ENCODE data around the gene ZGPAT. TPM values are rescaled to one million over a fixed set of nuclear protein-coding genes. Genes with fewer than 3 reads are reported as not detected.
A peak's percentile ranks its signal among the peaks of the same experiment; 100 is the strongest.

Gene ZGPAT
- total RNA-seq, 1 donor = 11.8 TPM

DNA sequence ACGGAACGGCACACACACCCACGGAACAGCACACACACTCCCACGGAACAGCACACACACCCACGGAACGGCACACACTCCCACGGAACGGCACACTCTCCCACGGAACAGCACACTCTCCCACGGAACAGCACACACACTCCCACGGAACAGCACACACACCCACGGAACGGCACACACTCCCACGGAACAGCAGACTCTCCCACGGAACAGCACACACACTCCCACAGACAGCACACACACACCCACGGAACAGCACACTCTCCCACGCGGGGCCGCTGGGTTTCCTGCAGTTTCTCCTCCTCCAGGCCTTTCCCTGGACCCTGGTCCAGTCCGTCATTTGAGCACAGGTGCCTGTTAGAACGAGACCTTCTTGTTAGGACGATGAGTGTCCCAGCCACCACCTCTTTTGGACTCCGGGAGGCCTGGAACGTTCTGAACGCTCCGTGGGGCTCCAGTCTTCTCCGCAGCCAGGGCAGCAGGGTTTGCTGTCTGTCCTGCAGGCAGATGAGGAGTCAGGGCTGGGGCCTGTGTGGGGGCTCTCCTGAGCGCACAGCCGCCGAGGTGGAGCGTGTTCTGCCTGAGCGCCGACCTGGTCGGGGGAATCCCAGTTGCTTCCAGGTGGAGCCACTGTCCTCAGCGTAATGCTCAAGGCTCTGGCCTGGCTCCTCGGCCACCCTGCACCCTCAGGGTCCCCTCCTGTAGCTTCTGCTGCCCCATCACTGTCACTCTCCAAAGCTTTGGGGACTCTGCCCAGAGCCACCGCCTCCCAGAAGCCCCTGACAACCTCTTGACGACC is 29.0 kb upstream of the ZGPAT start:
- H3K4me3 ChIP-seq (ENCODE audit: low read depth, low read length) = no peak overlapping the region
- TF ChIP-seq, protein P1, sequence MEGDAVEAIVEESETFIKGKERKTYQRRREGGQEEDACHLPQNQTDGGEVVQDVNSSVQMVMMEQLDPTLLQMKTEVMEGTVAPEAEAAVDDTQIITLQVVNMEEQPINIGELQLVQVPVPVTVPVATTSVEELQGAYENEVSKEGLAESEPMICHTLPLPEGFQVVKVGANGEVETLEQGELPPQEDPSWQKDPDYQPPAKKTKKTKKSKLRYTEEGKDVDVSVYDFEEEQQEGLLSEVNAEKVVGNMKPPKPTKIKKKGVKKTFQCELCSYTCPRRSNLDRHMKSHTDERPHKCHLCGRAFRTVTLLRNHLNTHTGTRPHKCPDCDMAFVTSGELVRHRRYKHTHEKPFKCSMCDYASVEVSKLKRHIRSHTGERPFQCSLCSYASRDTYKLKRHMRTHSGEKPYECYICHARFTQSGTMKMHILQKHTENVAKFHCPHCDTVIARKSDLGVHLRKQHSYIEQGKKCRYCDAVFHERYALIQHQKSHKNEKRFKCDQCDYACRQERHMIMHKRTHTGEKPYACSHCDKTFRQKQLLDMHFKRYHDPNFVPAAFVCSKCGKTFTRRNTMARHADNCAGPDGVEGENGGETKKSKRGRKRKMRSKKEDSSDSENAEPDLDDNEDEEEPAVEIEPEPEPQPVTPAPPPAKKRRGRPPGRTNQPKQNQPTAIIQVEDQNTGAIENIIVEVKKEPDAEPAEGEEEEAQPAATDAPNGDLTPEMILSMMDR (IDR thresholded peaks at IDR 0.05; ENCODE audit: insufficient read depth, low read length) = no peak
- no peak for DNase-seq (ENCODE audit: low read depth)

DNA sequence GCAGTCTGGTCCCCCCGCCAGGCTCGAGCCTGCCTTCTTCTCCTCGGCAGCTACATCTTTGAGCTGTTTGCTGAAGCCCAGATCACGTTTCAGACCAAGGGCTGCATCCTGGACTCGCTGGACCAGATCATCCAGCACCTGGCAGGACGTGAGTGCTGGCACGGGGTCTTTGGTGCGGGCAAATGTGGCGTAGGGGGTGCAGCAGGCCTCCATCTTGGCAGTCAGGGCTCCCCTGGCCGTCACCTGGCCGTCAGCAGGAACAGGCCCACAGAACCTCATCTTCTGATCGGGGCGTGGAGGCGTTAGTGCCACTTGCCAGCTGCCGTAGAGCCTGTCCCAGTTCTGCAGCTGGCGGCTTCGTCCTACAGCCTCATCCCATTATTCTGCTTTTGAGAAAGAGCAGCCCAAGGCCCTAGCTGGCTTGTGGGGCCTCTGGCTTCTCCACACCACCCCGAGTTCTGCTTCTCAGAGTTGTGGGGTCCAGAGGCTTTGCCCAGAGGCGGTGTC is 28.0 kb upstream of the ZGPAT start:
- no peak overlapping the region for H3K4me3 ChIP-seq (ENCODE audit: low read depth, low read length)
- TF ChIP-seq, protein P1 (IDR thresholded peaks at IDR 0.05; ENCODE audit: insufficient read depth, low read length) = no peak
- no peak for DNase-seq (ENCODE audit: low read depth)

DNA sequence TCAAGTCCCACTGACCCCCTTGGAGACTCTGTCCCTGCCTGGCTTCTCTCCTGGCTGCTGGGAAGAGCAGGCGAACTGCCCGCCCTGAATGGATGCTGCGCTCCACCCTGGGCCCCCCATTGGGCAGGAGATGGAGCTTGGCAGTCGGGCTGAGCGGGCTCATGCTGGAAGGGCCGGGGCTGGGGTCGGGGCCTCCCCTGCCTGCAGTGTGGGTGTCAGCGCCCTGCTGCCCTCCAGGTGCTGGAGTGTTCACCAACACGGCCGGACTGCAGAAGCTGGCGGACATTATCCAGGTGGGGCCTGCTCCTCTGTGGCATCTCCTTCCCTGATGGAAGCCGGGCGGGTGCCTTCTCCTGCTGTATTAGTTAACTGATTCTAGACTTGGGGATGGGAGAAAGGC is 27.4 kb upstream of the ZGPAT start:
- TF ChIP-seq, protein P1 (IDR thresholded peaks at IDR 0.05; ENCODE audit: insufficient read depth, low read length) = no peak
- H3K4me3 ChIP-seq (ENCODE audit: low read depth, low read length) = no peak overlapping the region
- DNase-seq (ENCODE audit: low read depth) = no peak

DNA sequence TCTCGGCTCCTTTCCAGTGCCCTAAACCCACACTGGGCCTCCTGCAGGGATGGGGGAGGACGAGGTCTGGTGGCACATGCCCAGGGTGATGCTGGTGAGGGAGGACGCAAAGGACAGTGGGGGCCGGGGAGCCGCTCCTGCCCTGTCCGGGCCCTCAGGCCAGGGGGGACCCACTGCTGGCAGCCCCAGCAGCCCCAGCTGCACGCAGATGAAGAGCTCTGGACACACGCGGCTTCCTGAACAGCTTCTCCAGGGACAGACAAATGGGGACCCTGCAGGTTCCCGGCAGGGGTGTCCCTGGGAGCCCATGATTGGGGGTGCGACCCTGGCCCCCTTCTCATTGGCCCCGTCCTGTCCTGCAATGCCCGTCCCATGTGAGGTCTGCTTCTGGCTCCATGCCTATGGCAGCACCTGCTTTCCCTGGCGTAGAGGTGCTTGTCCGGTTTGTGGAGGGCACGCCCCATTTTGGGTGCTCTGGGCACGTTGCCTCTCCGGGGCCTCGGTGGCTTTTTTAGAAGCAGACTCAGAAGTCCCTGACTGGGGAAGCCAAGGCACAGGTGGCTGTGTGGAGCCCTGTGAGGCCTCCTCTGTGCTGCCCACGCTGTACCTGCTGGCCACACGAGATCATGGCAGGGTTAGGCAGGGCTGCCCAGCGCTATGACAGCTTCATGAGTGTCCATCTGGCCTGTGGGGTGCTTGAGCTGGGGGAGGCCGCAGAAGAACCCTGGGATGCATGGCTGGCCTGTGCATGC is 26.8 kb upstream of the ZGPAT start:
- TF ChIP-seq, protein P1 (IDR thresholded peaks at IDR 0.05; ENCODE audit: insufficient read depth, low read length) = no peak
- H3K4me3 ChIP-seq (ENCODE audit: low read depth, low read length) = no peak overlapping the region
- no peak for DNase-seq (ENCODE audit: low read depth)

DNA sequence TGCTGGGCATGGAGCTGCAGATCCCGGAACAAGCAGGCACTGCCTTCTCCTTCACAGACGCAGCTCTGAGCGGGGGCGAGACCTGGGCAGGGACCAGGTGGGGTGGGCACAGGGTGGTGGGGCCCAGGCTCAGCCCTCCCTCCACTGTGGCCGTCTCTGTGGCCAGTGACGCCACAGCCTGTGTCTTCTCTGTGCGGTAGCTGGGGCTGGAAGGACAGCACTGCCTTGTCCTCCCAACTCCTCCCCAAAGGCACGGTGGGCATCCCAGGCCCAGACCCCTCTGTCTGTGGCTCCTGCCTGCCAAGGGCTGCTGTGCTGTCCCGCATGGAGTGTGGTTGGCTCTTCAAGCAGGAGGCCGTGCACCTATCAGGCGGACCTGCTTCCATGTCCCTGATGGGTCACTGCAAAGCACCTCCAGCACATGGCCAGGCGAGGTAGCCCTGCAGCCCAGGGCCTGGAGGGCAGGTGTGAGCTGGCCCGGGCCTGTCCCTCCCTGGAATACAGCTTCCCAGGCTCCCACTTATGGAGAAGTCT is 26.2 kb upstream of the ZGPAT start:
- TF ChIP-seq, protein P1 (IDR thresholded peaks at IDR 0.05; ENCODE audit: insufficient read depth, low read length) = no peak
- H3K4me3 ChIP-seq (ENCODE audit: low read depth, low read length) = no peak overlapping the region
- DNase-seq (ENCODE audit: low read depth) = no peak

DNA sequence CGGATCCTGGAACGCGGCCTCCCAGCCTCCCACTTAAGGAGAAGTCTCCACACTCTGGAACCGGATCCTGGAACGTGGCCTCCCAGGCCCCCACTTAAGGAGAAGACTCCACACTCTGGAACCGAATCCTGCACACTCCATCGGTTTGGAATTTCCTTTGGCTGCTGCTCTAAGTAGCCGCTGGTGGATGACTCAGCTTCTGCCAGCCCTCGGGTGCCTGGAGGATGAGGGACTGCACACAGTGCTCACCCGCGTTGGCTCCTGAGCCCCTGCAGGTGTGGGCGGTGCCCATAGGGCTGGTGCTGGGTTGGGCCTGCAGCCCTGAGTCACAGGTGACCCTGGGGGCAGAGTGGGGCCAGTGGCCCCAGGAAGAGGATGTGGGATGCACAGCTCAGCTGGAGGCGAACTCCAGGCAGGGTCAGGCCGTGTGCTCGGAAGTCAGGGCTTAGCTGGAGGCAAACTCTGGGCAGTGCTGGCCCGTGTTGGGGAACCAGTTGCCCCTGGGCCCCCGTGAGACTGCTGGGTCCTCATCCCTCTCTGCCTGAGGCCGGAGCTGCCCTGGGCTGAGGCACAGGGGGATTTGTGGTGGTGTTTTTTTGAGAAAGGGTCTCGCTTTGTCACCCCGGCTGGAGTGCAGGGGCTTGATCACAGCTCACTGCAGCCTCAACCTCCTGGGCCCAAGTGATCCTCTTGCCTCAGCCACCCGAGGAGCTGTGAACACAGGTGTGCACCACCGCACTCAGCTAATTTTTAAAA is 25.3 kb upstream of the ZGPAT start:
- H3K4me3 ChIP-seq (ENCODE audit: low read depth, low read length) = no peak overlapping the region
- TF ChIP-seq, protein P1 (IDR thresholded peaks at IDR 0.05; ENCODE audit: insufficient read depth, low read length) = no peak
- peak; percentile 98 for DNase-seq (ENCODE audit: low read depth)
